MM.1S (cell line): ENCODE measurements around the gene IPCEF1.

ENCODE experiments used
- DNase-seq: peaks from one replicate; pipeline ENCODE4 v3.0.0-alpha.2; 2015
- H2AFZ ChIP-seq: fragments of 300-600 bp; sonication (generic); 2 replicates; pipeline ENCODE4 v1.6.0; 2016; ENCODE audit warnings: antibody characterized with exemption, low read length
- H3F3A ChIP-seq: fragments of 300-600 bp; sonication (generic); 2 replicates; pipeline ENCODE4 v1.6.1; 2016; ENCODE audit warnings: mild to moderate bottlenecking, antibody characterized with exemption, low read length, moderate library complexity, mixed read lengths; ENCODE audit not compliant: insufficient read depth
- H3K27ac ChIP-seq: fragments of 300-600 bp; sonication (generic); 2 replicates; pipeline ENCODE4 v1.5.1; 2016; ENCODE audit warnings: mild to moderate bottlenecking, low read length
- H3K27me3 ChIP-seq: fragments of 300-600 bp; sonication (generic); replicated peaks from 2 replicates; pipeline ENCODE4 v1.6.0; 2016; ENCODE audit warnings: low read length; ENCODE audit not compliant: insufficient read depth
- H3K36me3 ChIP-seq: fragments of 300-600 bp; sonication (generic); replicated peaks from 2 replicates; pipeline ENCODE4 v1.6.1; 2016; ENCODE audit warnings: mild to moderate bottlenecking, low read length, mixed read lengths; ENCODE audit not compliant: insufficient read depth
- H3K4me1 ChIP-seq: fragments of 300-600 bp; sonication (generic); 2 replicates; pipeline ENCODE4 v1.6.1; 2016; ENCODE audit warnings: low read length, mixed read lengths
- H3K4me2 ChIP-seq: fragments of 300-600 bp; sonication (generic); 2 replicates; pipeline ENCODE4 v1.6.0; 2016; ENCODE audit warnings: low read depth, low read length
- H3K4me3 ChIP-seq: fragments of 300-600 bp; sonication (generic); 2 replicates; pipeline ENCODE4 v1.5.1; 2016; ENCODE audit warnings: low read length, mixed read lengths
- H3K79me2 ChIP-seq: fragments of 300-600 bp; sonication (generic); 2 replicates; pipeline ENCODE4 v1.6.1; 2016; ENCODE audit warnings: mixed run types, low read length, mixed read lengths
- H3K9ac ChIP-seq: fragments of 300-600 bp; sonication (generic); 2 replicates; pipeline ENCODE4 v1.6.1; 2016; ENCODE audit warnings: low read length, mixed read lengths
- H3K9me2 ChIP-seq: fragments of 300-600 bp; sonication (generic); replicated peaks from 2 replicates; pipeline ENCODE4 v1.6.1; 2016; ENCODE audit warnings: mild to moderate bottlenecking, low read length, mixed read lengths; ENCODE audit not compliant: insufficient read depth
- H3K9me3 ChIP-seq: fragments of 300-600 bp; sonication (generic); replicated peaks from 2 replicates; pipeline ENCODE4 v1.6.1; 2016; ENCODE audit warnings: mild to moderate bottlenecking, low read length, mixed read lengths; ENCODE audit not compliant: insufficient read depth
- H4K20me1 ChIP-seq: fragments of 300-600 bp; sonication (generic); 2 replicates; pipeline ENCODE4 v1.6.1; 2016; ENCODE audit warnings: mild to moderate bottlenecking, low read length, moderate library complexity, mixed read lengths; ENCODE audit not compliant: insufficient read depth
- CTCF ChIP-seq: fragments of 300-600 bp; sonication (generic); IDR thresholded peaks from 2 replicates; pipeline ENCODE4 v1.5.1; 2016; ENCODE audit warnings: antibody characterized with exemption, low read length, mixed read lengths
- EZH2 ChIP-seq: fragments of 300-600 bp; sonication (generic); optimal IDR thresholded peaks from 2 replicates; pipeline ENCODE3; 2017; ENCODE audit warnings: low read depth, mild to moderate bottlenecking, antibody characterized with exemption, low read length, mixed read lengths
- EZH2phosphoT487 ChIP-seq: fragments of 300-600 bp; sonication (generic); IDR thresholded peaks from 2 replicates; pipeline ENCODE4 v1.6.1; 2018; ENCODE audit warnings: antibody characterized with exemption, low read length

The IPCEF1 gene

GRCh38 chr6:154297721-154298120, 58.9 kb downstream of the IPCEF1 start:
- Histone ChIP-seq H3K4me1 (no peaks in the 10 kb centered on the region), H3K79me2 (no peaks in the 10 kb centered on the region), H2AFZ (no peak overlapping the region), H3F3A (no peaks in the 10 kb centered on the region), H3K4me3 (no peak overlapping the region), H3K9me3 (no peaks in the 10 kb centered on the region), H3K9ac (no peak overlapping the region), H3K9me2 (no peaks in the 10 kb centered on the region), H3K4me2 (no peak overlapping the region), H3K27ac (no peak overlapping the region), H3K36me3 (no peaks in the 10 kb centered on the region), H3K27me3 (no peaks in the 10 kb centered on the region), H4K20me1 (no peaks in the 10 kb centered on the region)
- TF ChIP-seq EZH2 (no peak), CTCF (no peak), EZH2phosphoT487 (no peak)
- DNase-seq: no peak

- H3K36me3 ChIP-seq: no peaks in the 10 kb centered on the region
- no peaks in the 10 kb centered on the region for H3F3A ChIP-seq
- H4K20me1 ChIP-seq: no peaks in the 10 kb centered on the region
- H3K9ac ChIP-seq: no peak overlapping the region
- DNase-seq: no peak
- H3K9me2 ChIP-seq: no peaks in the 10 kb centered on the region
- no peaks in the 10 kb centered on the region for H3K27me3 ChIP-seq
- H2AFZ ChIP-seq: no peak overlapping the region
- TF ChIP-seq EZH2: no peak
- no peak for TF ChIP-seq CTCF
- no peak for TF ChIP-seq EZH2phosphoT487
- H3K27ac ChIP-seq: no peak overlapping the region
- H3K4me3 ChIP-seq: no peak overlapping the region
- no peak overlapping the region for H3K4me2 ChIP-seq
- no peaks in the 10 kb centered on the region for H3K79me2 ChIP-seq
- H3K9me3 ChIP-seq: no peaks in the 10 kb centered on the region
- no peaks in the 10 kb centered on the region for H3K4me1 ChIP-seq
Observed at GRCh38 chr6:154297210-154297609, 59.4 kb downstream of the IPCEF1 start.

- no peak overlapping the region for H3K4me2 ChIP-seq
- TF ChIP-seq EZH2 (no peak), CTCF (no peak), EZH2phosphoT487 (no peak)
- no peak overlapping the region for H3K4me3 ChIP-seq
- no peaks in the 10 kb centered on the region for H3F3A ChIP-seq
- H3K4me1 ChIP-seq: no peaks in the 10 kb centered on the region
- no peaks in the 10 kb centered on the region for H4K20me1 ChIP-seq
- H3K36me3 ChIP-seq: no peaks in the 10 kb centered on the region
- H2AFZ ChIP-seq: no peak overlapping the region
- H3K27ac ChIP-seq: no peak overlapping the region
- H3K9me3 ChIP-seq: no peaks in the 10 kb centered on the region
- no peaks in the 10 kb centered on the region for H3K27me3 ChIP-seq
- no peaks in the 10 kb centered on the region for H3K9me2 ChIP-seq
- H3K79me2 ChIP-seq: no peaks in the 10 kb centered on the region
- H3K9ac ChIP-seq: no peak overlapping the region
- no peak for DNase-seq
Observed at GRCh38 chr6:154295733-154296132, 60.9 kb downstream of the IPCEF1 start.
